Brain microvascular endothelial cell (primary cell): ENCODE data around the gene KLC3.

ENCODE experiments used
- DNase-seq: peaks from one replicate; pipeline ENCODE4 v3.0.0-alpha.2; 2020
- H3K27ac ChIP-seq: fragments of 250-450 bp; sonication (Bioruptor Pico); 2 replicates; pipeline ENCODE4 v1.5.1; 2020; ENCODE audit warnings: mild to moderate bottlenecking, moderate library complexity
- H3K27me3 ChIP-seq: fragments of 250-450 bp; sonication (Bioruptor Pico); replicated peaks from 2 replicates; pipeline ENCODE4 v1.5.1; 2020; ENCODE audit warnings: mild to moderate bottlenecking
- H3K36me3 ChIP-seq: fragments of 250-450 bp; sonication (Bioruptor Pico); replicated peaks from 2 replicates; pipeline ENCODE4 v1.5.1; 2020; ENCODE audit warnings: mild to moderate bottlenecking
- H3K4me3 ChIP-seq: 2 replicates; pipeline ENCODE4 v1.5.1; 2011; ENCODE audit warnings: low read depth, mild to moderate bottlenecking, control low read depth, low read length, moderate library complexity
- CTCF ChIP-seq: IDR thresholded peaks from 2 replicates; pipeline ENCODE4 v1.5.1; 2011; ENCODE audit warnings: low read depth, mild to moderate bottlenecking, moderate library complexity, low read length, control low read depth, inconsistent platforms; ENCODE audit errors: missing control alignments
- in situ Hi-C: cut with HindIII; loops from 2 replicates; pipeline ENCODE4 v1.10.0; 2017; ENCODE audit warnings: low sequenced_read_pairs, low pct_ligation_motif_present

The KLC3 gene

GRCh38 chr19:45352914-45353796 lies 12.6 kb downstream of the KLC3 start:
- peaks cover 74% of the 10 kb centered on the region for H3K36me3 ChIP-seq
- no peak for TF ChIP-seq CTCF
- in situ Hi-C loops = no loop called here
- H3K27ac ChIP-seq = no peak overlapping the region
- DNase-seq = no peak
- no peaks in the 10 kb centered on the region for H3K27me3 ChIP-seq
- no peak overlapping the region for H3K4me3 ChIP-seq

GRCh38 chr19:45354241-45354842 lies 13.8 kb downstream of the KLC3 start:
- no peak overlapping the region for H3K4me3 ChIP-seq
- H3K27me3 ChIP-seq = no peaks in the 10 kb centered on the region
- TF ChIP-seq CTCF = no peak
- H3K36me3 ChIP-seq = peaks cover 86% of the 10 kb centered on the region
- DNase-seq = no peak
- H3K27ac ChIP-seq = no peak overlapping the region
- in situ Hi-C loops = no loop called here

GRCh38 chr19:45355402-45355801 lies 14.9 kb downstream of the KLC3 start:
- in situ Hi-C loops = no loop called here
- Histone ChIP-seq H3K4me3 (no peak overlapping the region), H3K27ac (no peak overlapping the region), H3K36me3 (peaks cover 88% of the 10 kb centered on the region), H3K27me3 (no peaks in the 10 kb centered on the region)
- no peak for DNase-seq
- TF ChIP-seq CTCF = no peak

- H3K36me3 ChIP-seq = peaks cover 89% of the 10 kb centered on the region
- no peak for TF ChIP-seq CTCF
- in situ Hi-C loops = no loop called here
- no peak overlapping the region for H3K27ac ChIP-seq
- no peak for DNase-seq
- no peak overlapping the region for H3K4me3 ChIP-seq
- no peaks in the 10 kb centered on the region for H3K27me3 ChIP-seq
These were observed 15.4 kb downstream of the KLC3 start for GRCh38 chr19:45355910-45356309.

- in situ Hi-C loops = no loop called here
These were observed 16.4 kb downstream of the KLC3 start for GRCh38 chr19:45356760-45357444.

More at GRCh38 chr19:45356760-45357444, 16.4 kb downstream of the KLC3 start:
- no peak for TF ChIP-seq CTCF
- no peak for DNase-seq
- no peaks in the 10 kb centered on the region for H3K27me3 ChIP-seq
- no peak overlapping the region for H3K4me3 ChIP-seq
- peaks cover 89% of the 10 kb centered on the region for H3K36me3 ChIP-seq
- H3K27ac ChIP-seq = no peak overlapping the region
